HG03039 (cell line): ENCODE data around the gene BTAF1.

ENCODE experiments used
- ATAC-seq: cut with Tn5 transposase; IDR thresholded peaks from one replicate; pipeline ENCODE4 v1.9.1; 2021; ENCODE audit warnings: mild to moderate bottlenecking, moderate library complexity; ENCODE audit not compliant: unreplicated experiment

Gene BTAF1

GRCh38 chr10:91907914-91908336 lies 15.6 kb upstream of the BTAF1 start:
- no peak for ATAC-seq

DNA sequence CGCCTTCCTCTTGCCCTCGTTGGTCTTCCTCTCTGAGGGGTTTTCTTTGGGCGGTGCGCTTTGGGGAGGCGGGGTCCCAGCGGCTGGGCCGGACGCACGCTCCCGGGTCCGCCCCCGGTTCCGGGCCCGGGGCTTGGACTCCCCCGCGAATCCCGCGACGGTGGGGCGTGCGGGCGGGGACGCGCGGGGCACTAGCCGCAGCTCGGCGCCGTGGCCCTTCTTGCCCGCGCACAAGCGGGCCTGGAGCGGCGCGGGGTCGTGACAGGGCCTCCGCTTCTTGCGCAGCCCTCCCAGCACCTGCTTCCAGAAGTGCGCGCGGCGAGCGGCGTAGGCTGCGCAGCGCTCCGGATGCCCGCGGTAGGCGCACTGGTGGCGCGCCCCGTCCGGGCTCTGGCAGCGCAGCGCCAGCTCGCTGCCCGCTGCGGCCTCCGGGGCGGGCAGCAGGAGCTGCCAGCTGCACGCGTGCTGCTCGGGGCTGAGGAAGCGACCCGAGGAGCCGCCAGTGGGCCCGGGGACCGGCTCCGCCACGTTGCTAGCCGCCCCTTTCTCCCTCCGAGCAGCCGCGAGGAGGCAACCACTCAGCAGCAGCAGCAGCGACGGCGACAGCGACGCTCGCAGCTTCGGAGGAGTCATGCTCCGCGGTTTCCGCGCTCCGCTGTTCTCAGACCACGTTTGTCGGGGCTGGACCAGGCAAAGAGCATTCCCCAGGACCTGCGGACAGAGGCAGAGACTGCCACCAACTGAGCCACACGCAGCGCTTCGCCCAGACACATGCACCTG lies 15.0 kb upstream of the BTAF1 start:
- peak; percentile 81 for ATAC-seq

- no peak for ATAC-seq
Measured at GRCh38 chr10:91909117-91909677, 14.4 kb upstream of the BTAF1 start, which contains the start of gene FGFBP3. FGFBP3 (minus strand) TSS chr10:91909486; CDS start chr10:91908969, 517 bp downstream.

- ATAC-seq, result no peak
Measured at GRCh38 chr10:91910467-91910866, 13.1 kb upstream of the BTAF1 start.

DNA sequence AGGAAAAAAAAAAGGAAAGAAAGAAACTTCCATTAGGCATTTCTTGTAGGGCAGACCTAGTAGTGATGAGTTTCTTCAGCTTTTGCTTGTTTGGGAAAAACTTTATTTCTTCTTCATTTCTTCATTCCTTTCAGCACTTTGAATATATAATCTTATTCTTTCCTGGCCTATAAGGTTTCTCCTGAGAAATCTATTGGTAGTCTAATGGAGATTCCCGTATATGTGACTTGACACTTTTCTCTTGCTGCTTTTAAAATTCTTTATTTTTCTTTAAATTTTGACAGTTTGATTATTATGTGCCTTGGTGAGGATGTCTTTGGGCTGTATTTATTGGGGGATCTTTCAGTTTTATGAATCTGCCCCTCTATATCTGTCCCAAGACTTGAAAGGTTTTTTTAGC lies 3.9 kb upstream of the BTAF1 start:
- ATAC-seq, result no peak

DNA sequence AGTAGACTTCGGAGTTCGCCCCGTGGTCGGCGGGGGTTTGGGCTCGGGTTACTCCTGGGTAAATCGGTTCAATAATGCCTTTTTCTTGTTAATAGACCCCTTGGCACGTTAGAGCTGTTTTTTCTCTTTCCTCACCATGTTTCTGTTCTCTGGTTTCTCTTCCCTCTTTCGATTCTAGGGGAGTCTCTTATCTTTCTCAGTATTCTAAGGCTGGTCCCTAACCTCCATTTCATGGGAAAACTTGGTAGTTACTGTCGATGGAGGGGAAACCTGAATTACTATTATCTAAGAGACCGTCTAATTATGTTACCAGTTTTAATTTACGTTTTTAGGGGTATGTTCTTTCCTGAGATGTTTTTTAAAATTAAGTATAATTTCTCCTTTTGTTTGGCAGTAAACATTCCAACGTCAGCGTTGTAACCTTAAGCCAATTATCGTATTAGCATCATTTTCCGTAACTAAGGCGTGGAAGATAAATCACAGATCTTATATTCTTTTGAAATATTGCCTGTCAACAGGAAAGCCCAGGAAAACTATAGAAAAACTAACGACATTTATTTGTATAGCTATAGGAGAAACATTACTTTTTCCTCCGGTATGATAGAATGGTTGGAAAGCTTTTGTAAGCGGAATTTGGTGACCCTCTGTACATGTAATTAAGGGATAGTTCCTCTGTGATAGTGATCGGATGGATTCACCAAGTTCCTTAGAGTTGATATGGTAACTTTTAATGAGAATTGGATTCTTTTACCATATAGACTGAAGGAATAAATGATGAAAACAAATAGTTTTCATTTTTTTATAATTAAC lies 847 bp downstream of the BTAF1 start:
- peak; percentile 15 for ATAC-seq

DNA sequence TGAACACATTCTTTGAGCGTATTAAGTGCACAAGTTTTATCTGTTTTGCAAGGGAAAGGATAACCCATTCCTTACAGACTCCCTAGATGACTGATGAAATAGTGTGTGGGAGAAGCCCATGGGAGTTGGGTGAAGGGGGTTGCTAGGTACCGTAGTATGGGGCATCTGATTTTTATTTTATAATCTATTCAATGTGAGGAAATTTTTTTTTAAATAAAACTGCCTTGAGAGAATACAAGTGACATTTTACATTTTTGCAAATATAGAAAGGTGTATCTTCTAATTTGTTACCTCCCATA lies 1.4 kb downstream of the BTAF1 start:
- ATAC-seq, result no peak

DNA sequence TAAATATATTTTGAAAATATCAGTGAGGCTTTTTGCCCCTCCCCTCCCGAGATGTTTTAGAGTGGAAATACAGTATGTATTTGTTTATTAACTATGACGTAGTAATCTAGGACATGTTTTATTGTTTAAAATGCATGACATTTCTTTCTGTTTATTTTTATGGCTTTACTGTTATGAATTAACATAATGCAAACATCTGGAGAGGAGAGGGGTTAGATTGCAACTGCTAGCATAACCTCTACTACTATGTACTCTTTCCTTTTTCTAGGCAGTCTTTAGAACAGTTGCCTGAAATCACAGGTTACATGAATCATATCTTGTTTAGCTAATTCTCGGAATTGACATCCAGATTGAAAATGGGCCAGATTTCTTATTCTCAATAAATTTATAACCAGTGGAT lies 7.4 kb downstream of the BTAF1 start:
- ATAC-seq, result no peak

DNA sequence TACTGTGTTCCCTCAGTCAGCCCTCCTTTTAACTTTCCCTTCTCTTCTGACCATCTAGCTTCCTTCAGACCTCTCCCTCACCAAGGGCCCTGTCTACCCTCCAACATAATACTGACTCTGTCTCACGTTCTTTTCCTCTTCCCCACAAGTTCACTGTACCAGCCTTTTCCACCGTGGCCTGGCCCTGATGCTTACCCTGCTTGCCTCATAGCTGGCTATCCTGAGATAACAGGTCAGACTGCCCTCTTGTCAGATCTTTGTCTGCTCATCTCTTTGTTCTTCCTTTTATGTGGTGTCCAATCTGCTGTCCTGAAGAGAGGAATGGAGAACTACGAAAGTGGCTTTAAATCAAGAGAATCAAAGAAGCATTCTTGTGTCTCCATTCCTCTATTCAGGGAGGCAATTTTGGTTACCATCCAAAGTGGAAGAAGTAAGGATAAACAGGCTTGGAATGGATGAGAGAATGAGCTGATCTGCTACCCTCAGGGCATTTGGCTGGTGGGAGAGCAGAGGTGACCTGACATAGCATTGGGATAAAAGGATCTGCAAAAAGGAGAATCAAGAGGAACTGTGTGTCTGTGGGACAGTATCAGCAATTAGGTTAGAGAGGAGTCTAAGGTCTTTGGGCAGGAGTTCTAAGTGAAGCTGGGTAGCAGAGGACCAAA lies 8.1 kb downstream of the BTAF1 start:
- ATAC-seq, result no peak

GRCh38 chr10:91932737-91933136 lies 9.2 kb downstream of the BTAF1 start:
- ATAC-seq, result no peak

- ATAC-seq, result no peak
Measured at GRCh38 chr10:91935886-91936285, 12.3 kb downstream of the BTAF1 start.

- no peak for ATAC-seq
Measured at GRCh38 chr10:91939653-91940052, 16.1 kb downstream of the BTAF1 start.

- no peak for ATAC-seq
Measured at GRCh38 chr10:91941426-91941825, 17.9 kb downstream of the BTAF1 start.

DNA sequence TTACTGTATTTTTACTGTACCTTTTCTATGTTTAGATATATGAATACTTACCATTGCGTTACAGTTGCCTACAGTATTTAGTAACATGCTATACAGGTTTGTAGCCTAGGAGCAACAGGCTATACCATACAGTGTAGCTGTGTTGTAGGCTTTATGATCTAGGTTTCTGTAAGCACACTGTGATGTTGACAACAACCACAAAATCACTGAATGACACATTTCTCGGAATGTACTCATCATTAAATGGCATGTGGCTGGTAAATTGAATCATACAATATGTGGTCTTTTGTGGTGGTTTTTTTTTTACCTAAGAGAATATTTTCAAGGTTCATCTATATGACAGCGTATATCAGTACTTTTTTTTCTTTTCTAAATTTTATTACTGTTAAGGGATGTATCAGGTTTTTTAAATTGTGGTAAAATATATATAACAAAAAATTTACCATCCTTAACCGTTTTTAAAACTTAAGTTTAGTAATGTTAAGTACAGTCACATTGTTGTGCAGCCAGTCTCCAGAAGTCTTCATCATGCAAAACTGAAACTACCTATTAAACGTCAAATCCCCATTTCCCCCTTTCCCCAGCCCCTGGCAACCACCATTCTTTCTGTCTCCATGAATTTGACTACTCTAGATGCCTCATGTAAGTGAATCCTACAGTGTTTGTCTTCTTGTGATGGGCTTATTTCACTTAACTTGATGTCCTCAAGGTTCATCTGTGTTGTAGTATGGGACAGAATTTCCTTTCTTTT lies 21.5 kb downstream of the BTAF1 start:
- no peak for ATAC-seq

GRCh38 chr10:91953600-91954160 lies 30.1 kb downstream of the BTAF1 start:
- ATAC-seq, result no peak

DNA sequence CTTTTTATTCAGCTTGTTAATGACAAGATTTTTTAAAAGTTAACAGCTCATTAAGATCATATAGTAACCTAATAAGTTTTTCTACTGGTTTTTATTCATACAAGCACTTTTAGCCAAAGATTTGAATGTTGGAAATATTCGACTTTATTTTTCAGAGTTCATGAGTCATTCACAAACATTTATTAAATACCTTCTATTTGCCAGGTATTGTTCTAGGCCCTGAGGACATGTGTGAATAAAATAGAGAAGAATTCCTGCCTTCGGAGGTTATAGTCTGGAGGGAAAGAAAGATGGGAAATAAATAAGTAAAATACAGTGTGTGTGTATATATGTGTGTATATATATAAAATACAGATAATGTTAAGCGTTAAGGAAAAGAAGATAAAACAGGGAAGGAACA lies 31.5 kb downstream of the BTAF1 start:
- ATAC-seq, result no peak

GRCh38 chr10:91957091-91957490 lies 33.5 kb downstream of the BTAF1 start:
- ATAC-seq, result no peak

GRCh38 chr10:91969297-91969696 lies 45.7 kb downstream of the BTAF1 start:
- no peak for ATAC-seq

- ATAC-seq, result no peak
Measured at GRCh38 chr10:91974960-91975359, 51.4 kb downstream of the BTAF1 start.

- ATAC-seq, result no peak
Measured at GRCh38 chr10:91975438-91975837, 51.9 kb downstream of the BTAF1 start.
